MCF 10A (cell line): Measurements from ENCODE around the gene RCC2. TPM values are rescaled to one million over a fixed set of nuclear protein-coding genes. Genes with fewer than 3 reads are reported as not detected.

Experiments used
- BruUV-seq: library from RNA; stranded (reverse); fragments of 400-500 nt; replicated peaks from 2 replicates; lab custom pipeline; 2021; lab: Mats Ljungman, UMichigan
- CTCF ChIA-PET: fragments of 300-600 bp; sonication (Branson Sonifier 250); formaldehyde crosslinking; extraction: SDS; loops from one replicate; lab custom pipeline; 2021; ENCODE audit warnings: antibody characterized with exemption, inconsistent platforms; lab: Yijun Ruan, JAX
- POLR2A ChIA-PET: fragments of 300-600, 350-650 bp; sonication (Branson Sonifier 250); formaldehyde crosslinking; extraction: SDS; loops from one replicate; lab custom pipeline; 2020; ENCODE audit warnings: antibody characterized with exemption, inconsistent platforms; lab: Yijun Ruan, JAX
- DNase-seq: peaks from one replicate; pipeline ENCODE4 v3.0.0-alpha.2; 2018; ENCODE audit not compliant: unreplicated experiment
- H3K27ac Mint-ChIP-seq: one replicate; pipeline ENCODE4 v1.8.0; 2022; ENCODE audit warnings: mild to moderate bottlenecking, low read depth, mixed read lengths; ENCODE audit not compliant: unreplicated experiment
- H3K27me3 Mint-ChIP-seq: one replicate; pipeline ENCODE4 v1.8.0; 2022; ENCODE audit warnings: mixed read lengths; ENCODE audit not compliant: insufficient read depth, unreplicated experiment
- H3K36me3 Mint-ChIP-seq: one replicate; pipeline ENCODE4 v1.8.0; 2022; ENCODE audit warnings: mild to moderate bottlenecking, moderate library complexity, mixed read lengths; ENCODE audit not compliant: insufficient read depth, unreplicated experiment
- H3K4me1 Mint-ChIP-seq: one replicate; pipeline ENCODE4 v1.8.0; 2022; ENCODE audit warnings: mixed read lengths; ENCODE audit not compliant: insufficient read depth, unreplicated experiment
- H3K4me3 Mint-ChIP-seq: one replicate; pipeline ENCODE4 v1.8.0; 2022; ENCODE audit warnings: mild to moderate bottlenecking, moderate library complexity, mixed read lengths; ENCODE audit not compliant: unreplicated experiment
- H3K9me3 Mint-ChIP-seq: one replicate; pipeline ENCODE4 v1.8.0; 2022; ENCODE audit warnings: mixed read lengths; ENCODE audit not compliant: unreplicated experiment
- intact Hi-C: fragments of 100-400 bp; cut with micrococcal nuclease; formaldehyde crosslinking; loops from 2 replicates; pipeline ENCODE4 v1.14.1; 2022
- total RNA-seq: library from RNA; stranded (reverse); gene quantifications from 2 replicates; pipeline ENCODE4 v1.2.3, GENCODE V29; 2022
- TF ChIP-seq, protein P1 (sequence below): fragments of 200-600 bp; IDR thresholded peaks from one replicate; pipeline ENCODE4 v1.8.0; 2022; ENCODE audit warnings: antibody characterized with exemption, mild to moderate bottlenecking; ENCODE audit not compliant: unreplicated experiment

RCC2 gene
- total RNA-seq, 1 experiment from 2014 or later, result 107 TPM

DNA sequence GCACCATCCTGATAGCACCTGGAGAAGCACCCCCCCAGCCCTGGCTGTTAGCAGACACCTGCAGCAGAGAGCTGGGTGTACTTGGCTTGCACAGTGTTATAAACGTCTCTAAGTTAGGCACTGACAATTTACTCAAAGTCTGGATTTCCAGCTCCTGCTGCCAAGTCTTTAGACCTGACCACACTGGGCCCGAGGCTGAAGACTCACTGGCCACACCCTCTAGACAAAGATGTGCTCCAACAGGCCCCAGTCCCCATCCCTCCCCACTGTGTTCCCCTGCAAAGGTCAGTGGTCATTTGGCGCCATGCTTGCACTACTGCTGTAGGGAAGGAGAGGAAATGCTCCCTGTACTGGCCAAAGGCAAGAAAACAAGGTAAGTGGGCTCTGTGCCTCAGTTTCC is 36.4 kb downstream of the RCC2 start:
- intact Hi-C loops, result loop anchor here (10.0 kb wide), 1 partner anchor 128 kb away; no protein-coding TSS in a partner anchor
- Mint-ChIP-seq H3K27me3 (no peaks in the 10 kb centered on the region), H3K27ac (no peak overlapping the region), H3K9me3 (no peaks in the 10 kb centered on the region), H3K4me1 (peaks cover 10% of the 10 kb centered on the region), H3K4me3 (no peak overlapping the region), H3K36me3 (peaks cover 20% of the 10 kb centered on the region)
- CTCF ChIA-PET, result interaction anchor here (0.9 to 2.0 kb wide), 4 partner anchors 16 to 451 kb away, joined by 3 to 12 read pairs (median 4); no protein-coding TSS in a partner anchor
- TF ChIP-seq, protein P1, sequence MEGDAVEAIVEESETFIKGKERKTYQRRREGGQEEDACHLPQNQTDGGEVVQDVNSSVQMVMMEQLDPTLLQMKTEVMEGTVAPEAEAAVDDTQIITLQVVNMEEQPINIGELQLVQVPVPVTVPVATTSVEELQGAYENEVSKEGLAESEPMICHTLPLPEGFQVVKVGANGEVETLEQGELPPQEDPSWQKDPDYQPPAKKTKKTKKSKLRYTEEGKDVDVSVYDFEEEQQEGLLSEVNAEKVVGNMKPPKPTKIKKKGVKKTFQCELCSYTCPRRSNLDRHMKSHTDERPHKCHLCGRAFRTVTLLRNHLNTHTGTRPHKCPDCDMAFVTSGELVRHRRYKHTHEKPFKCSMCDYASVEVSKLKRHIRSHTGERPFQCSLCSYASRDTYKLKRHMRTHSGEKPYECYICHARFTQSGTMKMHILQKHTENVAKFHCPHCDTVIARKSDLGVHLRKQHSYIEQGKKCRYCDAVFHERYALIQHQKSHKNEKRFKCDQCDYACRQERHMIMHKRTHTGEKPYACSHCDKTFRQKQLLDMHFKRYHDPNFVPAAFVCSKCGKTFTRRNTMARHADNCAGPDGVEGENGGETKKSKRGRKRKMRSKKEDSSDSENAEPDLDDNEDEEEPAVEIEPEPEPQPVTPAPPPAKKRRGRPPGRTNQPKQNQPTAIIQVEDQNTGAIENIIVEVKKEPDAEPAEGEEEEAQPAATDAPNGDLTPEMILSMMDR, result no peak
- POLR2A ChIA-PET, result interaction anchor here (0.7 to 1.2 kb wide), 8 partner anchors 15 to 1006 kb away, joined by 3 to 4 read pairs (median 3); no protein-coding TSS in a partner anchor
- DNase-seq, result peak; percentile 82
- no TSS peak for BruUV-seq

DNA sequence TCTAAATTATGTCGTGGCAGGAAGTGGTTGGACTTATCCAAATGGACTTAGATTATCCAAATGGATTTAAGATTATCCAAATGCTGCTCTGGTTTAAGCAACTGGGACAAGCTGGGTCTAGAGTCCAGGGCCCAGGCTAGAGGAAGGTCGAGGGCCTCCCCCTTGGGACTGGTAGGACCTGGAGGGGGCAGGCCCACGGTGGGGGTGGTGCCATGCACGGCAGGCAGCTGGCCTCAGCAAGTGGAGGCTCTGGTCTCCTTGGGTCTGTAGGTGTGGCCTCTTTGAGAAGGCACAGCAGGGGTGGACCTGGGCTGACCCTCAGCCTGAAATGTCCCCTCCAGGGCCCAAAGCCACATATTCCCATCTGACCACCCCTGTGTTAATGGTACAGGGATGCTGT is 37.6 kb downstream of the RCC2 start:
- POLR2A ChIA-PET, result no interaction called here
- H3K27ac Mint-ChIP-seq, result no peak overlapping the region
- no peaks in the 10 kb centered on the region for H3K9me3 Mint-ChIP-seq
- H3K4me1 Mint-ChIP-seq, result peaks cover 10% of the 10 kb centered on the region
- no peak overlapping the region for H3K4me3 Mint-ChIP-seq
- peaks cover 11% of the 10 kb centered on the region for H3K36me3 Mint-ChIP-seq
- CTCF ChIA-PET, result interaction anchor here (0.5 to 2.0 kb wide), 4 partner anchors 31 to 345 kb away, joined by 3 to 12 read pairs (median 4); no protein-coding TSS in a partner anchor
- DNase-seq, result no peak
- H3K27me3 Mint-ChIP-seq, result no peaks in the 10 kb centered on the region
- intact Hi-C loops, result loop anchor here (10.0 kb wide), 1 partner anchor 127 kb away; no protein-coding TSS in a partner anchor
- TF ChIP-seq, protein P1, result no peak
- no TSS peak for BruUV-seq

DNA sequence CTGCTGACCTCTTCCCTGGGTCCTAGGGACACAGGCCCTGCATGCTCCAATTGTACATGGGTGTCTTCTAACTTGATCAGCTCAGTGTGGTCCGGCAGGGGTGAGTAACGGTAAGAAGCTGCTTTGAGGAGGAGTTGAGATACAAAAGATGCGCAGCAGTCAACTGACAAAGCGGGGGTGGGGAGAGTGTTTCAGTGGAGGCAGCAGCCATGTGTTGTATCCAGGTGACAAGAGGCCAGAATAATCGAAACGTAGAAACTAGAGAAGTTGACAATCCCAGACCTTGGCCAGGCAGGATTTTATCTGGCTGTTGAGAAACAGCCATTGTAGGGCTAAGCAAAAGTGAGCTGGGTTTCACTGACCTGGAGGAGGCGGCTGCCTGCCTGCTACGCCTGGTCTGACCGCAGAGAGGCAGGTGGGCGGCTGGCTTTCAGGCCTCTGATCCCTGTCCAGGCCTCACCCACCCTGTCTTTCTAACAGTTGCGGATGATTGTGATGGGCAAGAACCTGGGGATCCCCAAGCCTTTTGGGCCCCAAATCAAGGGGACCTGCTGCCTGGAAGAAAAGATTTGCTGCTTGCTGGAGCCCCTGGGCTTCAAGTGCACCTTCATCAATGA is 38.6 kb downstream of the RCC2 start:
- POLR2A ChIA-PET, result no interaction called here
- DNase-seq, result no peak
- CTCF ChIA-PET, result interaction anchor here (1.6 kb wide), 1 partner anchor 65 kb away, joined by 6 read pairs; no protein-coding TSS in a partner anchor
- Mint-ChIP-seq H3K4me3 (no peak overlapping the region), H3K9me3 (no peaks in the 10 kb centered on the region), H3K27me3 (no peaks in the 10 kb centered on the region), H3K4me1 (peaks cover 10% of the 10 kb centered on the region), H3K36me3 (peaks cover 4% of the 10 kb centered on the region), H3K27ac (no peak overlapping the region)
- TF ChIP-seq, protein P1, result no peak
- no TSS peak for BruUV-seq
- intact Hi-C loops, result loop anchor here (10.0 kb wide), 1 partner anchor 126 kb away; no protein-coding TSS in a partner anchor

DNA sequence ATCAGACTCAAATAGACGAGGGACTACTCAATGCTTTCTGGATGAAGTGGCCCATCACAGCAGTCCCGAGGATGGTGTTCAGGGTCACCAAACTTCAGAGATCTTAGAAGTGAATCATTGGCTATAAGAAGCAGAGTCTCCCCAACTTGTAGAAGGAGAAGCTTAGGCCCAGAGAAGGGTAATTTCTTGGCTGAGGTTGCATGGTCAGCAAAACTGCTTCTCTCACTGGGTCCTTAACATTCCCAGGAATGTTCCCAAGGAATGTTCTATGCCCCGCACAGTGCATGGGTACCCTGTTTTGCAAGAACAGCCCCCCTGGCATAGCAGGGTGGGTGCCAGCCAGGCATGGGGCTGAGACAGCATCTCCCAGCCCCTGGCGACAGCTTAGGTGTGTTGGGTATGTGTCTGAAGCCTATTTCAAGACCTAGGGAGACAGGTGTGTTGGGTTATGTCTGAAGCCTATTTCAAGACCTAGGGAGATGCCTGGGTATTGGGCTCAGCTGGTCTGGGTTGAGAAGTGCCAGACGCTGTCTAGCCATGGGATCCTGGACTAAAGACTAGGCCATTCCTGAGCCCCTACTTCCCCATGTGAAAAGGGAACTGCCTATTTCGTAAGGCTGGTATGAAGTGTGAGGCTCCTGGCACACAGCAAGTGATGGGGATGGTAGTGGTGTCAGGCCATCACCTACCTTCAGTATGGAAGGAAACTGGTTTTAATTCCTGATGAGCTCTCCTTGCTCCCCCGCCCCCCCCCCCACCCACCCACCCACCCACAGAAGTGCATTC is 41.4 kb downstream of the RCC2 start:
- Mint-ChIP-seq H3K9me3 (no peaks in the 10 kb centered on the region), H3K27ac (no peak overlapping the region), H3K36me3 (no peaks in the 10 kb centered on the region), H3K4me3 (no peak overlapping the region), H3K4me1 (peaks cover 7% of the 10 kb centered on the region), H3K27me3 (no peaks in the 10 kb centered on the region)
- DNase-seq, result no peak
- ChIA-PET POLR2A (no interaction called here), CTCF (interaction anchor here (0.5 to 1.1 kb wide), 3 partner anchors 7 to 323 kb away, joined by 3 read pairs; no protein-coding TSS in a partner anchor)
- TF ChIP-seq, protein P1, result no peak
- no TSS peak for BruUV-seq
- intact Hi-C loops, result no loop called here
